Testis (tissue), 2 donors: ENCODE results near the gene SRPRA.

Source experiments
- CTCF ChIP-seq, 3 experiments: fragments of 450-650 bp in 2 of 3; fragments of 200-600 bp in 1 of 3; sonication (generic) in 1 of 3; IDR thresholded peaks; one replicate each; pipeline ENCODE4 v1.5.1; 2016 to 2019; ENCODE audit warnings: antibody characterized with exemption in 3 of 3, mild to moderate bottlenecking in 2 of 3, moderate library complexity in 1 of 3
- POLR2A ChIP-seq: fragments of 450-650 bp; IDR thresholded peaks from one replicate; pipeline ENCODE4 v1.6.1; 2017; ENCODE audit warnings: antibody characterized with exemption, mild to moderate bottlenecking, moderate library complexity

GRCh38 chr11:126282361-126282735 lies 13.7 kb upstream of the SRPRA start:
- no peak for TF ChIP-seq CTCF (IDR thresholded peaks at IDR 0.05)
- no peak for TF ChIP-seq POLR2A
